T-helper 2 cell treated with Interferon-gamma antibody and Interleukin-4, amounts not matched to agents 100 ng/mL and 5 ng/mL, for 36 hours (primary cell): ENCODE data around the gene CHSY1. TPM values are rescaled to one million over a fixed set of nuclear protein-coding genes. Genes with fewer than 3 reads are reported as not detected.
"Not testable (repeated sequence)": the region's sequence is repeated elsewhere in the genome, so short reads cannot be mapped to it uniquely, and the experiment has no call there.

Source experiments
- intact Hi-C: fragments of 100-400 bp; cut with micrococcal nuclease; formaldehyde crosslinking; loops from one replicate; pipeline ENCODE4 v1.15.1; 2023
- total RNA-seq: library from RNA; stranded (reverse); gene quantifications from 2 replicates; pipeline ENCODE4 v1.2.3, GENCODE V29; 2022

Gene CHSY1
- total RNA-seq, 1 donor from 2014 or later = 37.5 TPM

DNA sequence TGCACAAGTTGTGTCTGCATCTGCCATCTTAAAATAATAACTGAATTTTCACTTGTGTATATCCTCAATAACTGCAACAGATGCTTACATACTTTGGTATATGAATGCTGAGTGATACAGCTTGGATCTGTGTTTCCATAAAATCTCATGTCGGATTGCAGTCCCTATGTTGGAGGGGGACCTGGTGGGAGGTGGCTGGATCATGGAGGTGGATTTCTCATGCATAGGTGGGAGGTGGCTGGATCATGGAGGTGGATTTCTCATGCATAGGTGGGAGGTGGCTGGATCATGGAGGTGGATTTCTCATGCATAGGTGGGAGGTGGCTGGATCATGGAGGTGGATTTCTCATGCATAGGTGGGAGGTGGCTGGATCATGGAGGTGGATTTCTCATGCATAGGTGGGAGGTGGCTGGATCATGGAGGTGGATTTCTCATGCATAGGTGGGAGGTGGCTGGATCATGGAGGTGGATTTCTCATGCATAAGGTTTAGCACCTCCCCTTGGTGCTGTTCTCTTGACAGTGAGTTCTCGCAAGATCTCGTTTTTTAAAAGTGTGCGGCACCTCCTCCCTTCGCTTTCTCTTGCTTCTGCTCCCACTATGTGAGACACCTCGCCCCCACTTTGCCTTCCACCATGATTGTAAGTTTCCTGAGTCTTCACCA is 37.3 kb downstream of the CHSY1 start:
- intact Hi-C loops = not testable (repeated sequence)

DNA sequence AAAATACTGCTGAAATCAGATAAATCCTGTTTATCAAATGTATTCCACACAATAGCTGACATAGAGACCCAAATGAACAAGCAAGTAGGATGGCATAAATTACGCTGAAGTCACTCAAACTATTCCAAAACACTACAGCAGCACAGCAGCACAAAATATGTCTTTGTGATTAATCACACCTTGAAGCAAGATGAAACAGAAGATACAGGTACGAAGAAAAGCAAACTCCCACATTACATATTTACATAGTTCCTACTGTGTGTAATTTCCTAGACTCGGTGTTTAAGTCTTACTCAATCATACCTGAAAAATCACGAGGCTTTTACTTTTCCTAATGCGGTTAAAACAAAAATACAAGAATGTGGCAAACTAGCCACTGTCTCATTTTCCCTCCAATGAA is 38.3 kb downstream of the CHSY1 start:
- intact Hi-C loops = no loop called here

DNA sequence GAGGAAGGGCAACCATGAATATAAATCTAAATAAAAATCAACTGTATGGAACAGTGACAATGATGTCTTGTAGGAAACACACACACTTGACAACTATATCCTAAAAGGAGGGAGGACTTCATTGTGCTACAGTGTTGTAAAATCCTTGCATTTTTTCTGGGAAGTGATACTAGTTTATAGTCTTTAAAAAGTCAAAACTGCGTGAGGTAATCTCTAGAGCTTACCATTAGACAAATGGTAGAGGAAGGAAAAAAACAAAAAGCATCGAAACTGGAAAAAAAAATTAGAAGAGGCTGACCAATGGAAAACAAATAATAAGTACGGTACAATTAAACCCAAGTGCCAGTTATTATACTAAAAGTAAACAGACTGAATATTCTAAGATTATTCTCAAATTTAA is 38.7 kb downstream of the CHSY1 start:
- intact Hi-C loops = no loop called here

DNA sequence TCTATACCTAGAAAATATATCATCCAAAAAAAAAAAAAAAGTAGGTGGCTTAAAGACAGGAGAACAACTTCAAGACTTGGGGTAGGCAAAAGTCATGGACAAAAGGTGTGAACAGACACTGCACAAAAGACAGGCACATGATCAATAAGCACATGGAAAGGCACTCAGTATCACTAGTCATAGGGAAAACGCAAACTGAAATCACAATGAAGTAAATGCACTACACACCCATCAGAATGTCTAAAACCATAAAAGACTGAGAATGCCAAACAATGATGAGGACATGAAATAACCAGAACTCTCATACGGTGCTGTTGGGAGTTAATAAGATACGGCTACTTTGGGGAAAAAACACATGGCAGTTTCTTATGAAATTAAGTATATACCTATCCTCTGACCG is 40.0 kb downstream of the CHSY1 start:
- intact Hi-C loops = no loop called here

DNA sequence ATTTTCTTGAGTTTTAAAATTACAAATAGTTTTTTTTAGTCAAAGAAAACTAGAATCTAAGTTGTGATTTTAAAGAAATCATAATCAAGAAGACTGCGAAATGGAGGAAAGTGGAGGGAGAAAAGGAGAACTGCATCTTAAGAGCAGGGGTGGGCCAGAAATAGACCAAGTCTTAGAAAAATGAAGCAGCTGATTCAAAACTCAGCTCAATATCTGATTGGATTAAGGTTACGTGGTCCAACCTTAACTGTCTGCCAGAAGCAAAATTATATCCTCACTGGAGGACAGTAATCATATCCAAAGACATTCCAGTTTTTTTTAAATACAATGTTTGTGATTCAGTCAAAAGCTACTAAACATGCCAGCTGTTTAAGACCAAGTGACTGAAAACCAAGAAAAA is 41.4 kb downstream of the CHSY1 start:
- intact Hi-C loops = no loop called here

DNA sequence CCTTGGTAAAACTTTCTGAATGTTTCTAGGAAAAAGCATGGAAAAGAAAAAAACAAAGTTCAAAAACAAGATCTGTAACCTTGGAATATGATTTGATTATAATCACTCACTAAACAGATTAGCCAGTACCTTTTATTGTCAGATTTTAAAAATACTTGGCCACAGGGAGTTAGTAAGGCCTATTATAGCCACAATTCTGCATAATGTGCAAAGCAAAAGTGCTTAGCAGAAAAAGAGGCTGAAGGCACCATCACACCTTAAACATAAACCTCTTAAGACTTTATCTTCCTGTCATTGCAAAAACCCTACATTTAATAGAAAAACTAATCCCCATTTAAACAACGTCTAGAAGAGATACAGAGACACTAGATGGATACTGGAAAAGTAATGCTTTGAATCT is 41.8 kb downstream of the CHSY1 start:
- intact Hi-C loops = no loop called here

DNA sequence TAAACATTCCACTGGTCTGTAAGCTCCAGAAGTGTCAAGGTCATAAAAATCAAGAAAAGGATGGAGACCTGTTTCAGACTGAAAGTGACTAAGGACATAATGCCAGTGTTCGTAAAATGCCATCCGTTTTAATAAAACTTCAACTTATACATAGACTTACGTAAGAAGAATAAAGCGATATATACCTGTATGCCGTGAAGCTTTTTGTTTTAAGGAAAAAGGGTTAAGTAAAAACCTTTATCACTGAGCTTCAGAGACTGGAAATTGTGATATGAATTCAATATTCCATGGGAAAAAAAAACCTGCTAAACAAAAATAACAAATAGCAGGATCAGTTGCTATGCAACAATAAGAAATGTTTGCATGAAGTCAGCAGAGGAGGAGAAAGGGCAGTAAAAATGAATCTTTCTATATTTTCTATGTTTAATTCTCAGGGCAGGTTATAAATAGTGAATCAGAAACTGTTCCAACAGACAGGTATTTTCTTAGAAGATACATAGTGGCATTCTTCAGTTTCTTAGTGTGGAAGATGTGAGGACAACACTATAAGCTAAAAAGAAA is 42.5 kb downstream of the CHSY1 start:
- intact Hi-C loops = loop anchor here (5.0 kb wide), 1 partner anchor 82 kb away; no protein-coding TSS in a partner anchor

DNA sequence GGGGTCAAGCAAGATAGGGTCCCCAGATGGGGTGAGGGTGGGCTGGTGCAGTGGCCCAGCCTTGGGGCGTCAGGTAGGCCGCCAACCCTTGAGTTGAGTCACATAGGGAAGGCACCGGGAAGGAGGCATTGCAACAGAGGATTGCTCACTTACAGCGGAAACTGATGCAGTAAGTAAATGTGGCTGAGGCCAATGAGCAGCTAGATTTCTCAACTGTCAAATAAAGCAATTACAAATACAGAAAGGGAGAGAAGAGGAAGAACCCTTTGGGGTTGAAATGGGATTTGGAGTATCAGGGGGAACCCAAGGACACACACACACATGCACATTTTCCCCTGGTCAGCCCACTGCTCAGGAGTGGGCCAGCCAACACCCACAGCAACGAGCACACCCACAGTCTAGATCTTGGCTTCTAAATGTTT is 44.0 kb downstream of the CHSY1 start:
- intact Hi-C loops = loop anchor here (2.0 to 5.0 kb wide), 2 partner anchors 35 to 81 kb away; no protein-coding TSS in a partner anchor

DNA sequence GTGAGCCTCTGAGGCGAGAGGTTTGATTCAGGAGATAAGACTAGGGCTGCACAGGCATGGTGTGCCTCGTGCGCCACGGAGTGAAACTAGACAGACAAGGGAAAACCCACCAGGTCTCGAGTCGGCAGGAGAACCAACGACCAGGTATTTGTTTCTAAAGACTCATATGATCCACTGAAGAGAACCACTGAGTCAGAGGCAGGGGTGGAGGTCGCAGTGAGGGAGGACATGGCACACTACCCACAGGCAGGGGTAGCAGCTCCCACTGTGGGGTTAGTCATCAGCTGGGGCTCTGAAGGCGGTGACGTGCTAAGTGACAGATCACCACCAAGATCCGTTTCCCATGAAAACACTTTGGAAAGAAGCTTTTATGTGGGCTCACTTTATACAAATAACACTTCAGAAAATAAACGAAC is 45.7 kb downstream of the CHSY1 start:
- intact Hi-C loops = loop anchor here (1.0 to 5.0 kb wide), 3 partner anchors 14 to 79 kb away; no protein-coding TSS in a partner anchor

DNA sequence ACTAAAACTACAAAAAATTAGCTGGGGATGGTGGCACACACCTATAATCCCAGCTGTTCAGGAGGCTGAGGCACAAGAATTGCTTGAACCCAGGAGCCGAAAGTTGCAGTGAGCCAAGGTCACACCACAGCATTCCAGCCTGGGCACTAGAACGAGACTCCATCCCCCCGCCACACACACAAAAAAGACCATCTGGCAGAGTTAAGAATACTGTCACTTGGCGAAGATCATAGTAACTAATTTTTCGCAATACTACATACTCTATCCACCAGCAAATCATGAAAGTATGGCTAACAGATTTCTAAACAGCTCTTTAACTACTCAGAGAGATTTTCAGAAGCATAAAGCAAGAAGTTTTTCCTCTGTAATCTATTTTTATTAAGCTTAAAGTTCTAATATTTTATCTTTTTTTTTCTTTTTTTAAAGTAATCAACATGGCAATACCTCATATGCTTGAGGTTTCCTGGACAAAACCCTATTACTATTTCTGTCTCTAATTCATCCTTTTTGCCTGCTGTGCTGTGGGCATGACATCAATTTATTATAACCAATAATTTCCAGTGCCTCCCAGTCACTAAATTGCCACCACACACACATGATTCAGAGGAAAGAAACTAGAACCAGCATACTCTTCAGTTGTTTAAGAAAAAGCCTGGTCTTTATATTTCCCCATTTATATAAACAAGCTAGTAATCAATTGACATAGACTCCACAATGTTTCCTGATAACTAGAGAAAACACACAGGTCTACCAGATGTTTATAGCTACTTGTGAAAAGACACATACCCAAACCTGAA is 46.9 kb downstream of the CHSY1 start:
- intact Hi-C loops = loop anchor here (5.0 kb wide), 1 partner anchor 78 kb away; no protein-coding TSS in a partner anchor

DNA sequence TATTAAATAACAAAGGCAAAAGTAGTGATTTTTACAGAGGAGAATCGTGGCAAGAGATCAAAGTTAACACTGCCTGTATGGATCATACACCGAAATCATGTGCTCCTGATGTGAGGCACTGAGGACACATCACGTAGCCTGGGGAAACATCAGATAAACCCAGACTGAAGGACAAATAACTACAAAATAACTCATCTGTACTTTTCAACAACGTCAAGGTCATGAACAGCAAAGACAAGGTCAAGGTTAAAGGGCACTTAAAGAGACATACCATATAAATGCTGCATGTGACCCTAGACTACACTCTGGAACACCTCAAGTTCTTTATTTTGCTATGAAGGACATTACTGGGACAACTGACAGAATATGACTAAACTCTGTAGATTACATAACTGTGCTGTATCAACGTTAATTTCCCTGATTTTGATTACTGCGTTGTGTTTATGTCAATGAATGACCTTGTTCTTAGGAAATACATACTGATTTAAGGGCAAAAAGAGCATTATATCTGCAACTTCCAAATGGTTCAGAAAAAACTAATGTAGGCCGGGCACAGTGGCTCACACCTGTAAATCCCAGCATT is 48.1 kb downstream of the CHSY1 start:
- intact Hi-C loops = no loop called here

DNA sequence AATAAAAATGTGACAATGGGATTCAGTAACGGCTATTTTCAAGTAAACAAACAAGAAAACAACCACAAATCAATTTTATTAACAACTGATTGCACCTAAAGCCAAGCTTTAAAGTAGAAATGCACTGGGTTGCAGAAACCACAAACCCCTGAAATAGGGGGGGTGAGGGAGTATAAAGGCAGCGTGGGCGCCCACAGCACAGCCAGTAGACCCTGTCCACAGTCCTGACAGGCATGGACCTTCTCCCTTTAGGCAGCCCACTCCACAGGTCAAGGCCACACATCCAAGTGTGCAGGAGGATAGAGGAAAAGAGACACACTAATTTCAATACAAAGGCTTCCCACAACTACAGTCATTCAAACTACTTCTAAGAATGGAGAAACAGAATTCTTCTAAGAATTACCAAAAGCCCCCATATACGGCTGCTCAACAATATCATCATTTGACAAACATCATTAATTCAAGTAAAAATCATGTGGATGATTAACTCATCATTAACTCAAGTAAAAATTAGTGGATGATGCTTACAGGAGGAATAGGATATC is 48.7 kb downstream of the CHSY1 start:
- intact Hi-C loops = no loop called here

DNA sequence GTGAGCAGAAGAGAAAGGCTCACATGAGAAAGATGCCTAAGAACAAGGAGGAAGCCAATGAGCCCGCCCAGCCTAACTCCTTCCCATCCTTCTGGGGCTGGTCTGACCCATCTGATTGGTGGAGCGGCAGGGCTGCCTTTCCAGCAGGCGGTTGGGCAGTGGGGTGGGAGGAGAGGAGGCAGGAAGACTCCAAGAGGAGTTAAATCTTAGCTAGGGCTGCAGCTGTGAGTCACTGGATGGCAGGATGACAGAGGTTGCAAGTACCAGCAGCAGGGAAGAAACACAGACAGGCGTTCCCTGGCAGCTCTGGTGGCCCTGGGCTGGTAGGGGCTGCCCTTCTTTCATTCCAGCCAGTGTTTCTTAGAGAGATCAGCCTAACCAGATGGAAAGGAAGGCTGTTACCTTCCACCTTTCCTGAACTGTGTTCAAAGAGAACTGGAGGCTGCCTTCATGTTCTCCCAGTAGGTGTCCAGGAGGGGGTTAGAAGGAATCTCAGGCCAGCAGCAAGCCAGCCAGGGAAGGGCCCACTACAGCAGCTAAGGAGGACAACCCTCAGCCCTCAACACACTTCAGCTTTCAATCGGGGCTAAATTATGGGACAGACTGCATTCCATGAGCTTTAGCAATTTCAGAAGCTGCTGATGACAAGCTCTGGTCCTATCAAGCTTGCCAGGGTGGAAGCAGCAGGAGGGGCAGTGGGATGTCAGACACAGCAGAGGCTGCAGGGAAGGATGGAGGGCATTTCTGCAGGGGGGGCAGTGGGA is 50.3 kb downstream of the CHSY1 start:
- intact Hi-C loops = no loop called here

DNA sequence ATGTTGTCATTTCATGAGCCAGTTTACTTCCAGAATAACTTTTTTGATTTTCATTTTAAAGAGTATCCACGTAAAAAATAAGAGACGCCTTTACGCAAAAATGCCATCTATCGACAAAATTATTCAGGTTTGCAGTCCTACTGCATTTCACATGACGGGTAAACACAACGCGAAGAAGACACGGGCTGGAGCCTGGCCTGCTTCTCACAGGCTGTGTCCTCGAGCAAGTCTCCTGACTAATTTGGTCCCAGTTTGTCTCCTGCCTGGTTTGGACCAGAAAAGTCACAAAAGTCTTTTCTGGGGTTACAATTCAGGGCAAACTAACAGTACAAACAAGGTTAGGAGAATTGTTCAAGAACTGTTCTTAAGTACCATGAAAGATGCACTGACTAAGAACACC is 51.7 kb downstream of the CHSY1 start:
- intact Hi-C loops = no loop called here

DNA sequence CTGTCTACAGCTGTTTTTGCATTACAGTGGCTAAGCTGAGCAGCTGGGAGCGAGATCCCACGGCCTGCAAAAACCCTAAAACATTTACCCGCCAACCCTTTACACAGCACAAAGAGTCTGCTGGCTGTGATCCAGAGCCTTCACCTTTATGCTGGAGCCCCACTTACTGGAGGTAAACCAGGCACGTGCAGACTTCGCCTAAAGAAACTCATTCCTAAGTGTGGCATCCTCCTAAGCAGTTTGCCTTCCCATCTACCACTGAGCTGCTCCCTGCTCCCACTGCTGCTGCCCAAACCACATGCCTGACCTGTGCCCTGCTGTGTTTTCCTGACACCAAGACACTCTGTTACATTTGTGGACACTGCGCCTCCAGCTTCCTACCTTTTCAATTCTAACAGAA is 53.0 kb downstream of the CHSY1 start:
- intact Hi-C loops = loop anchor here (1.0 kb wide), 3 partner anchors 10 to 44 kb away; no protein-coding TSS in a partner anchor

DNA sequence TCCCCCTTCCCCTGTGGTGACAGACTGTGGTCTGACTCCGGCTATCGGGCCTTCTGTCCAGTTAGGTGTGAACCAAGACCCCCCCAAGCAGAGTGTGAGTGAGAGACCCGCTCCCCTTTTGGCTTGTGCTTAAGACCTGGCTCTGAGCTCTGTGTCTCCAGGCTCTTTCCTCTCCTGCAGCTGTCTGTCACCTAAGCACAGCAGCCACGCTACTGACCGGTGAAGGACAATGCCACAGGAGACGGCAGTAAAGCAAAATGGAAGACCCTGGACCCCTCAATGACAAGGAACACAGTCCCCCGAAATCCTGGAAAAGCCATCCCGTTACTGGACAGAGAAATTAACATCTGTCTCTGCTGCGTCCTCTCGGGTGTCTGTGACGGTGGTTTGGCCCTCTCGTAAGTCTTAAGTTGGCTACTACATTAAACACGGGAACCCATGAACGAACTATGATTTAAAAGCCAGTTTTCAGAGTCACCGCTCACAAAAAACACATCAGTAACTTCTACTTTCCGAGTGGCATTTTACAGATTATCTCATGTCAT is 53.7 kb downstream of the CHSY1 start:
- intact Hi-C loops = no loop called here

DNA sequence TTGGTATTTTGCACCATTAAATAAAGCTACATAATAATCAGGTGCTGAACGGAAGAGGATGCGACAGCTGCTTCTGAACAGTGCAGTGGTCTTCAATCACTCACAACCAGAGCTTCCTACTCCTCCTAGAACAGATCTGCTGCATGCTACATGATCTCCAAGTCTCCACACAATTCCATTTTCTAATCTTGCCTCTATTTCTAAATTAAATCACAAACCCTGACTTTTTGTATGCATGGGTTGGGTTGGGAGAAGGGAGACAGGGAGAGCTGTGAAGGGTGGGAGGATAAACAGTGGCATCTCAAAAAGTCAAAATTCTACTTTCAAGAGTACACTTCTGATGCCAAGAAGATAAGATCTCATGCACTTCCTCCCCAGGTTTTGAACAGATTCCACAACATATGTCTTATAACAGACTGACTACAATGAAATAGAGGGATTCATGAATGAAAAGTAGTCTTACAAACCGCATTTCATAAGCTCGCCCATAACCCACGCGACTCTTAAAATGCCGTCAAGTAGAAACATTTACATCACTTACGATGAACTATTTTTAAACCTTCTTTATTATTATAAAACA is 57.2 kb downstream of the CHSY1 start:
- intact Hi-C loops = no loop called here

DNA sequence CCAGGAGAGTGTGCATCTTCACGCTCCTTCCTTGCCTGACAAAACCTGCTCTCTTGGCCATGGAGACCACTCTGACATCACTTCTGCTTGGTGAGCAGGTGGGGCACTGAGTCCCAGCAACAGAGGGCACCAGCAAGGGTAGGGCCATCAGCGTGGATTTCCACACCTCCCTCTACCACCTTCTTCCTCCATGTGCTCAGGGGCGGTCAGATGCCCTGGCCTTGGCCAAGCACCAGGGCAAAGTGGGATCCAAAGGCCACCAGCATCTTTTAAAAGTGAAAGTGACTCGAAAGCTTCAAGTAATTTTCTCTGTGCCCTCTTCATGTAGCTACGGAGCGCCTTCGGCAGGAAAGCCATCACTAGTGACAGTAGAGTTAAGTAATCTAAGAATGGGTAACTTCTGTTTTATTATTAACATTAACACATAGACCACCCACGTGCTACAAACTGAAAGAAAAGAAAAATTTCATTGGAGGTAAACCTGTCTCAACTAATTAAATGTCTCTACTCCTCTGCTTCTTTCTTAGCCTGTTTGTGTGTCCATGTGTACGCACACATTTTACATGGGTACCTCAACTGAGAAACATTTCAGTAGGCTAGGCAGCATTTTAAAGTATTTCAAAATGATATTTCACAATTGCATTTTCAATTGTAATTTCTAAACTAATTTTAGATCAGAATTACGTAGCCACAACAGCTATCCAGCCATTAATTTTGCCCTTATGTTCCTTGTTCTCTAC is 57.9 kb downstream of the CHSY1 start:
- intact Hi-C loops = no loop called here

DNA sequence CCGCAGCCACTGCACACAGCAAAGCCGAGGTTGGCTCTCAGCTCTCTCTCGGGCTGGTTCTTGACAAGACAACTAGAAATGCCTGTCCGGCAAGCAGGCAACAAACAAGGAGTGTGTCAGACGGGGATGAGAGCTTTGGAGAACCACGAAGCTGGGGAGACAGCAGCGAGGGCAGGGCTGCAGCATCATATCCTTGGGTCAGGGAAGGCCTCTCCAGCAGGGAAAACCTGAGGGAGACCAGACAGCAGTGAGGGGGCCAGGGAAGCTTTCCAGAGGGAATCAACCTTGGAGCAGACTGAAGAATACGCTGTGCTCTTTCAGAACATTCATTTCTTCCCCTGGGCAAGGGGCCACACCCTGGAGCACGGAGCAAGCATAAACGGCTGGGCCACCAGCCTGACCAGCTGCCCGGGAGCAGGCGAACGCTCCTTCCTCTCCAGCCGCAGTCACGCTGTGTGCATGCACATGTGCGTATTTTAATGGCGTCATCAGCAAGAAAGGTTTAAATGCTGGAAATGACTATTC is 58.7 kb downstream of the CHSY1 start:
- intact Hi-C loops = no loop called here
